Gastroesophageal sphincter (tissue), 4 donors: Measurements from ENCODE around the gene TSC22D4. TPM values are rescaled to one million over a fixed set of nuclear protein-coding genes. Genes with fewer than 3 reads are reported as not detected.
A peak's percentile ranks its signal among the peaks of the same experiment; 100 is the strongest.

Source experiments
- ATAC-seq: fragments of 150-250 bp; one replicate; pipeline ENCODE4 v1.9.1; 2016; ENCODE audit warnings: mild to moderate bottlenecking, moderate library complexity
- H3K27ac ChIP-seq, 4 donors: fragments of 200-600 bp; sonication (generic) in 3 of 4; 1 replicate in 3 of 4; 2 replicates in 1 of 4; pipeline ENCODE4 v1.5.1; 2016 to 2019
- H3K27me3 ChIP-seq: fragments of 200-600 bp; sonication (generic); one replicate; pipeline ENCODE4 v1.5.1; 2019
- H3K36me3 ChIP-seq, 2 donors: fragments of 200-600 bp; sonication (generic); one replicate each; pipeline ENCODE4 v1.5.1; 2019; ENCODE audit warnings: control low read depth in 1 of 2
- H3K4me1 ChIP-seq, 3 donors: fragments of 200-600 bp; sonication (generic); 1 replicate in 2 of 3; 2 replicates in 1 of 3; pipeline ENCODE4 v1.5.1; 2016 to 2019; ENCODE audit warnings: control low read depth in 2 of 3
- H3K4me3 ChIP-seq, 2 donors: fragments of 200-600 bp; sonication (generic); one replicate each; pipeline ENCODE4 v1.5.1; 2019; ENCODE audit warnings: mild to moderate bottlenecking in 1 of 2, moderate library complexity in 1 of 2
- H3K9me3 ChIP-seq, 3 donors: fragments of 200-600 bp; sonication (generic); one replicate each; pipeline ENCODE4 v1.5.1; 2017 to 2019; ENCODE audit warnings: control low read depth in 2 of 3
- CTCF ChIP-seq, 4 experiments: fragments of 200-600 bp in 2 of 4; fragments of 450-650 bp in 2 of 4; sonication (generic) in 1 of 4; IDR thresholded peaks; one replicate each; pipeline ENCODE4 v1.5.1; 2017 to 2019; ENCODE audit warnings: antibody characterized with exemption in 4 of 4, mild to moderate bottlenecking in 2 of 4, moderate library complexity in 2 of 4
- EP300 ChIP-seq: sonication (generic); formaldehyde crosslinking; IDR thresholded peaks from one replicate; pipeline ENCODE4 v1.6.1; 2017; ENCODE audit warnings: antibody characterized with exemption, mild to moderate bottlenecking
- POLR2A ChIP-seq, 2 donors: fragments of 450-650 bp; IDR thresholded peaks; one replicate each; pipeline ENCODE4 v1.6.1; 2017; ENCODE audit warnings: antibody characterized with exemption in 2 of 2, mild to moderate bottlenecking in 2 of 2, moderate library complexity in 1 of 2
- POLR2AphosphoS5 ChIP-seq: sonication (generic); formaldehyde crosslinking; IDR thresholded peaks from one replicate; pipeline ENCODE4 v1.6.1; 2017; ENCODE audit warnings: antibody characterized with exemption
- WGBS, 2 donors: methylation state at CpG; one replicate each; pipeline ENCODE4 v1.1.5; 2018; ENCODE audit warnings: low coverage in 1 of 2; 5-methylcytosine and 5-hydroxymethylcytosine counted together
- total RNA-seq, 4 donors: library from RNA; depleted of rRNA; stranded (reverse); fragments of >200 nt; gene quantifications; one replicate each; pipeline ENCODE4 v1.1.0, GENCODE V29; 2016

Gene TSC22D4
- total RNA-seq, 4 donors from 2014 or later, result 20.2 to 38.1 (median 26.1) TPM

GRCh38 chr7:100476903-100477870 is 1.8 kb downstream of the TSC22D4 start:
- 34 to 42% methylated on average over 3 to 6 of the region's 30 CpGs for WGBS, 2 donors
- Histone ChIP-seq H3K9me3 (no peaks in the 10 kb centered on the region), H3K36me3 (peaks cover 0 to 34% of the 10 kb centered on the region in 2 donors), H3K27ac (peak overlapping the region; percentile 10 to 94 (median 92)), H3K27me3 (no peaks in the 10 kb centered on the region), H3K4me1 (peaks cover 0 to 69% (median 53%) of the 10 kb centered on the region in 3 donors), H3K4me3 (peak overlapping the region; percentile 69 to 78)
- ATAC-seq, result no peak
- peak in 1 of 4 experiments; percentile 38 for TF ChIP-seq CTCF (IDR thresholded peaks at IDR 0.05)
- no peak for TF ChIP-seq EP300

- peak overlapping the region in 3 of 4 donors; percentile 90 to 94 (median 94) for H3K27ac ChIP-seq
- no peaks in the 10 kb centered on the region for H3K27me3 ChIP-seq
- peaks cover 0 to 79% (median 53%) of the 10 kb centered on the region in 3 donors for H3K4me1 ChIP-seq
- no peaks in the 10 kb centered on the region for H3K9me3 ChIP-seq
- no peak for TF ChIP-seq POLR2AphosphoS5
- TF ChIP-seq POLR2A (IDR thresholded peaks at IDR 0.05), result no peak
- no peak for TF ChIP-seq CTCF (IDR thresholded peaks at IDR 0.05)
- TF ChIP-seq EP300, result no peak
- 4 to 24% methylated on average over 3 to 4 of the region's 6 CpGs for WGBS, 2 donors
- no peak for ATAC-seq
- H3K36me3 ChIP-seq, result peaks cover 0 to 44% of the 10 kb centered on the region in 2 donors
- H3K4me3 ChIP-seq, result peak overlapping the region in 1 of 2 donors; percentile 78
Observed at GRCh38 chr7:100476101-100476780, 2.8 kb downstream of the TSC22D4 start.

GRCh38 chr7:100475549-100475948 is 3.5 kb downstream of the TSC22D4 start:
- Histone ChIP-seq H3K4me3 (peak overlapping the region in 1 of 2 donors; percentile 78), H3K9me3 (no peaks in the 10 kb centered on the region), H3K27ac (peak overlapping the region in 3 of 4 donors; percentile 90 to 94 (median 94)), H3K27me3 (no peaks in the 10 kb centered on the region), H3K4me1 (peaks cover 0 to 83% (median 53%) of the 10 kb centered on the region in 3 donors), H3K36me3 (peaks cover 0 to 51% of the 10 kb centered on the region in 2 donors)
- WGBS, 2 donors, result 7% methylated on average over 3 of the region's 9 CpGs; no CpG with 5 or more reads in 1 of the 2 donors
- TF ChIP-seq CTCF (IDR thresholded peaks at IDR 0.05) (no peak), EP300 (no peak), POLR2A (IDR thresholded peaks at IDR 0.05) (no peak), POLR2AphosphoS5 (no peak)
- no peak for ATAC-seq

GRCh38 chr7:100472854-100473499 is 6.0 kb downstream of the TSC22D4 start:
- no peak for ATAC-seq
- 42 to 62% methylated on average over 8 to 10 of the region's 14 CpGs for WGBS, 2 donors
- H3K4me1 ChIP-seq, result peaks cover 3 to 96% (median 53%) of the 10 kb centered on the region in 3 donors
- H3K27ac ChIP-seq, result peak overlapping the region in 3 of 4 donors; percentile 64 to 94 (median 68)
- H3K9me3 ChIP-seq, result no peaks in the 10 kb centered on the region
- H3K36me3 ChIP-seq, result peaks cover 0 to 69% of the 10 kb centered on the region in 2 donors
- no peak overlapping the region for H3K4me3 ChIP-seq
- no peaks in the 10 kb centered on the region for H3K27me3 ChIP-seq
- TF ChIP-seq EP300, result no peak
- TF ChIP-seq POLR2AphosphoS5, result no peak
- TF ChIP-seq CTCF (IDR thresholded peaks at IDR 0.05), result no peak
- no peak for TF ChIP-seq POLR2A (IDR thresholded peaks at IDR 0.05)
